Omental fat pad (tissue), 4 donors: ENCODE measurements around the gene HLCS. TPM values are rescaled to one million over a fixed set of nuclear protein-coding genes. Genes with fewer than 3 reads are reported as not detected.

ENCODE experiments used
- ATAC-seq: fragments of 150-250 bp; one replicate; pipeline ENCODE4 v1.9.1; 2016; ENCODE audit warnings: mild to moderate bottlenecking, moderate library complexity; ENCODE audit not compliant: low FRiP score
- DNase-seq: peaks from one replicate; pipeline ENCODE4 v3.0.0-alpha.2; 2019; ENCODE audit warnings: low spot score
- CTCF ChIP-seq, 3 donors: fragments of 450-650 bp; IDR thresholded peaks; one replicate each; pipeline ENCODE4 v1.5.1; 2016 to 2017; ENCODE audit warnings: antibody characterized with exemption in 3 of 3, mild to moderate bottlenecking in 3 of 3, moderate library complexity in 2 of 3
- small RNA-seq: library from RNA; depleted of rRNA; stranded (forward); fragments of <200 nt; gene quantifications from one replicate; pipeline ENCODE3, GENCODE V24; 2016
- total RNA-seq, 4 donors: library from RNA; depleted of rRNA; stranded (reverse); fragments of >200 nt; gene quantifications; one replicate each; pipeline ENCODE4 v1.1.0, GENCODE V29; 2016

HLCS gene
- total RNA-seq, 4 donors from 2014 or later: 14.3 to 19.3 (median 17.6) TPM

- no peak for TF ChIP-seq CTCF (IDR thresholded peaks at IDR 0.05)
- ATAC-seq (no peak), DNase-seq (no peak)
Observed at GRCh38 chr21:36700971-36701755, 265.3 kb downstream of the HLCS start.

Small RNAs within 50 kb of the gene (small RNA-seq; reads per million reads assigned to genes)
- gene RF00019 (not detected), gene RNA5SP491 (4.1 reads per million, percentile 72 among the genes with 10 or more reads in this experiment)

Other genes with a start within 250 kb of the HLCS start
- gene RIPPLY3, start 40.0 kb upstream of the HLCS start, total RNA-seq: not detected
- 10 to 100 TPM; 13.9 to 32.1 (median 19.5) TPM for gene PIGP, start 106.4 kb upstream of the HLCS start, total RNA-seq
- 100 to 1,000 TPM in 3 of 4 donors, 10 to 100 TPM in 1; 95.4 to 241 (median 148) TPM for gene TTC3, start 106.6 kb upstream of the HLCS start, total RNA-seq